Dermis microvascular lymphatic vessel endothelial cell (primary cell): Measurements from ENCODE around the gene YWHAQ. TPM values are rescaled to one million over a fixed set of nuclear protein-coding genes. Genes with fewer than 3 reads are reported as not detected.

Source experiments
- DNase-seq, 2 donors: peaks; one replicate each; pipeline versions ENCODE4 v3.0.0 to v3.0.0-alpha.2; 2010; ENCODE audit warnings: low read depth in 2 of 2
- total RNA-seq: library from RNA; depleted of rRNA; stranded (reverse); fragments of >200 nt; gene quantifications from 2 replicates; pipeline ENCODE4 v1.2.1, GENCODE V29; 2014

The YWHAQ gene
- total RNA-seq, 1 donor from 2014 or later, result 199 TPM

DNA sequence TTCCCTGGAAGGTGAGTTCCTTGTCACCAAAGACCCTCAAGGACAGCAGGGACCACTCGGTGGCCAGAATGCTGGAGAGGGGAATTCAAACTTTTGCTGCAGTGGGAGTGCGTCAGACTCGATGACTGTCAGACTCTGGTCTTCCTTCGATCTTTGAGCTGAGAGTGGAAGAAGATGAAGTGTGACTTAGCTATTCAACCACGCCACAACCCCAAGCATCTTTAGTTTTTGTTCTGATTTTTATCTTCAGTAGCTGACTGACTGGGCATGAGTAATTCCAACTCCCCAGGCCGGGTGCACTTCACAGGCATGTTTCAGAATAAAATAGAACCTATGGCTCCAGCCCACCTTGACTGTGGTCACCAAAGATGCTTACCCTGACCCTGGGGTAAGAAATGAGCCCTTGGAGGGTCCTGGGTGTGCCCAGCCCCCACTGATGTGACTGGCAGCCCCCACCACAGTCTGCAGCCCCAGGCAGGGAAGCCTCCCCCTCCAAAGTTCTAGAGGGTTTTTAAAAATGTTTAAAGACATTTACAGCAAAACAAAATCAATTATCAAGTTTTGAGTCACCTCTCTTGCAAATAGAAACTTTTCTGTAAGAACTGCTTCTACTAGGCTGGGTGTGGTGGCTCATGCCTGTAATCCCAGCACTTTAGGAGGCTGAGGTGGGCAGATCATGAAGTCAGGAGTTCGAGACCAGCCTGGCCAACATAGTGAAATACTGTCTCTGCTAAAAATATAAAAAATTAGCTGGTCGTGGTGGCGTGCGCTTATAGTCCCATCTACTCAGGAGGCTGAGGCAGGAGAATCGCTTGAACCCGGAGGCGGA lies 24.9 kb upstream of the YWHAQ start:
- peak in 1 of 2 donors; percentile 74 for DNase-seq

DNA sequence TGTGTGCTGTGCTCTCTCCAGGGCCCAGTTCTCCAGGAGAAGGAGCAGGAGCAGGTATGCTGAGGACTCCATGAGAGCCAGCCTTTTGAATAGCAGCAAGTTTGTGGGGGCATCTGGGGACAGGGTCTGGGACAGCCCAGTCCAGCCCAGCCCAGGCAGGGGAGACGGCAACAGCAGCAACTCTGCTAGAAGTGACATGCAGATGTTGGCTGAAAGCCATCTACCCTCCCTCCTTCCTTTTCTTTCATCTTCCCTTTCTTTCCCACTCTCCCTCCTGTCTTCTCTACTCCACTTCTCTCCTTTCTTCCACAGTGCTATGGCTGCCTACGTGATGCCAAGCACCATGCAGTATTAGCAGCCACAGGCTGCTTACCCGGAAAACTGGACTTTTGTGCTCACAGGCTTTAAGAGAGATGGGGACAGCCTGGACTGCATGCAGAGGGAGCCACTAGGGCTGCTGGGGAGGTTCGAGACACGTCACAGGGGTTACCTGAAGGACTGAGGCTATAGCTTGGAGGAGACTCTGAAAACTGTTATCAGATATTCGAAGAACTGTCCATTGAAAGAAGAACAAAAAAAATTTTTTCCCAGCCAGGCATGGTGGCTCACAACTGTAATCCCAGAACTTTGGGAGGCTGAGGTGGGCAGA lies 23.8 kb upstream of the YWHAQ start:
- no peak for DNase-seq

DNA sequence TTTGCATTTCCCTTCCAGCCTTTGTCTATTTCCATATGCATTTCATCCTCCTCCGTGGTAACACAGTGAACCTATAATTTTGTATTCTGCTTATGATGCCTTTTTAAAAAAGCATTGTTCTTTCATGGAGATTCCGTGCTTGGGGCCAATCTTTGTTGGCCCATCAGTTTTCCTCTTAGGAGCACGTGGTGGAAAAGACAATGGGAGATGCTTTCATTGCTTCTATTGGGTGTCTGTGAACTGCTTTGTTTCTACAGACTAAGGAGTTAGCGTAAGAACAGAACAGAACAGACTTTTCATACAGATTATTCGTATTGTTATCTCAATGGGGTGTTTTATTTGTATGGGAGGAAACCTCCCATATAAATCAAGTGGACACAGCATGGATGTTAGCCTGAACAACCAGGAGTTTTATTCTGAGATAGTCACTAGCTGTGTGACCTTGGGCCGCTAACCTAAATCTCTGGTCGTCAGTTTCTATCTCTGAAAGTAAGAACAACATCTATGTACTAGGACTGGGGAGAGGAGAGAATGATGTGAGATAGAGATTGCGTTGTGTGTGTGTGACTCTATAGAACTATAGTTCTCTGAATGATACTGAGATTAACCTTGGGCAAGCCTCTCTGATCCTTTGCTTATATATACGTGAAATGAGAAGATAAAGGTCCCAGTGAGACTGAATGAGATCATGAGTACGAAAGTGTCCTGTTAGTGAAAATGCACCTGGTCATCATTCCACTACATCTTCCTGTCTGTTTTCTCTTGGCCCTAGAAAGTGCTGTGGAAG lies 22.9 kb upstream of the YWHAQ start:
- no peak for DNase-seq

DNA sequence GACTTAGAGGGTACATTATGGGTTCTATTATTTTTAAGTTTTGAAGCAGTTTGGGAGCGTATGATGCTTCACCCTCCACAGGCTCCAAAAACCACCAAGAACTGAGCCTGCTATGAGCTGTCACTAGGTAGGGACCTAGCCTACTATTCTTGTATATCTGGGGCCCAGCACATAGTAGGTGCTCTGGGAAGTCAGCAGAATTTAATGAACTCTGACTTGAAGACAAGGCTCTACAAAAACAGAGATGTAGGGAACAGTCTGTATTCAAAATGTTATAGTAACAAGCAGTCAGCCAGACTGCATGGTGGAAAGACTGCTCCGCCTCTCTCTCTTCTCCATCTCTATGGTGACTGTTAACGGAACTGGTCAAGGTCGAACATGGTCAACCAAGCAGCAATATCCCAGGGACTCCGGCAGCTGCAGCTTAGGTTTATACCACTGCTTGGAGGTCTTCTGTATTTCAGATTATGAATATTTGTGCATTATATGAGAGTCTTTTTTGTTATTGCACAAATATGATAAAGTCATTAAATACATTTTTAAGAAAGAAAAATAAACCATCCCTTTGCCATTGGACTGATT lies 22.2 kb upstream of the YWHAQ start:
- no peak for DNase-seq

DNA sequence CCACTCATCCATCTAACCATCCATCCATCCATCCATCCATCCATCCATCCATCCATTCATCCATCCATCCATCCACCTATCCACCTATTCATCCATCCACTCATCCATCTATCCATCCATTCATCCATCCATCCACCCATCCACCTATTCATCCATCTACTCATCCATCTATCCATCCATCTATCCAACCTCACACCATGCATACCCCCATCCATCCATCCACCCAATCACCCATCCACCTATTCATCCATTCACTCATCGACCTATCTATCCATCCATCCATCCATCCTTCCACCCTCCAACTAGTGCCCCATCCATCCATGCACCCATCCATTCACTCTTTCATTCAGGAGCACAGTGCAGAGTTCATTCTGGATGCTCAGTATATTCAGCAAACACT lies 21.5 kb upstream of the YWHAQ start:
- DNase-seq, result no peak

DNA sequence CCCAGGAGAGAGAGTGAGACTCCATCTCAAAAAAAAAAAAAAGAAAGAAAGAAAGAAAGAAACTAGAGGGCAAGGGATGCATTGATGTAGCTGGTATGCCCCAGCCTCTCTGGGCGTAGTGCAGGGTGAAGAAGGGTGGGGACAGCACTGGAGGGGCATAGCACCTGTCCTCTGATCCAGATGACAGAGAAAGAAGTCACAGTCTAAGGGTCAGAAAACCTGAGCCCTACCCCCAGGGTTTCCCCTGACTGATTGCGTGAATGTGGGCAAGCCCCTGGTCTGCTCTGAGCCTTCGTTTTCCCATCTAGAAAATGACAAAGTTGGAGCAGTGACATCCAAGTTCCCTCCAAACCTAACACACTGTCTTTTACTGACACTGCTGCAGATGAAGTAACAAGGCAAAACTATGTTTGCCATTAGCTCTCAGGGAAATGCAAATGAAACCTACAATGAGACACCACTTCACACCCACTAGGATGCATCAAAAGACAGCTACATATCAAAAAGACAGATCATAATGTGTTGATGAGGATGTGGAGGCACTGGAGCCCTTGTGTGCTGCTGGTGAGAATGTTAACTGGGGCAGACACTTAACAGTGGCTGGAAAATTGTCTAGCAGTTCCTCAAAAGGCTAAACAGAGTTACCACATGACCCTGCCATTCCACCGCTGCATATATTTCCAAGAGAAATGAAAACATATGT lies 19.5 kb upstream of the YWHAQ start:
- no peak for DNase-seq

DNA sequence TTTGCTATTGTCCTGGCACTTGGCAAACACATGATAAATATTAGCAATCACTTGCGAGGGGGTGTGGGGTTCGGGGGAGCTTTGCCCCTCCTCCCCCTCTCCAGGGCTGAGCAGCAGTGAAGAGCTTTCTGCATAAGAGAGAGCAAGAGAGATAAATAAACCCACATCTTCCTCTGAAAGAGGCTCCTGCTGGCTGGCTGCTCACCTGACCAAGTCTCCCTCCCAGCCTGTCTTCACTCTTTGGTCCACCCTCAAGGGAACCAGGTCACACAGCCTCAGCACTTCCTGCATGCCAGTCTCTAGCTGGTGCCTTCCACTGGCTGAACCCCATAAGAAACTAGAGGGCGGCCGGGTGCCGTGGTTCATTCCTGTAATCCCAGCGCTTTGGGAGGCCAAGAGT lies 18.5 kb upstream of the YWHAQ start:
- DNase-seq, result no peak

DNA sequence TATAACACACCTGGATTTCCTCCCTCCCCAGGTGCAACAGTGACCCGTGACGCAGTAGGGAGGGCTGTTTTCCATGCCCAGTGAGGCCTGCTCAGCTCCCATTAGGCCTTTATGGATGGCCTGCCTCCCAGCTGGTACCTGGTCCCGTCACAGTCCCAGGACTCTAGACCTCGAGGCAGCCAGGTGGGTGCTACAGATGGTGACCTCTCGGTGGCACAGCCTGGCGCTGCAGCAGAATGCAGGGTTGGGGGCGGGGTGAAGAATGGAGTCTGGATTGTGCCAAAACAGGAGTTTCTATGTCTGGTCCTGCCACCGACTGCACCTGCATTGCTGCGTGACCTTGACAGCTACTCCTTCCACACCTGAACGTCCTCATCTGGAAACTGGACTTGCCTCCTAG lies 18.0 kb upstream of the YWHAQ start:
- no peak for DNase-seq

DNA sequence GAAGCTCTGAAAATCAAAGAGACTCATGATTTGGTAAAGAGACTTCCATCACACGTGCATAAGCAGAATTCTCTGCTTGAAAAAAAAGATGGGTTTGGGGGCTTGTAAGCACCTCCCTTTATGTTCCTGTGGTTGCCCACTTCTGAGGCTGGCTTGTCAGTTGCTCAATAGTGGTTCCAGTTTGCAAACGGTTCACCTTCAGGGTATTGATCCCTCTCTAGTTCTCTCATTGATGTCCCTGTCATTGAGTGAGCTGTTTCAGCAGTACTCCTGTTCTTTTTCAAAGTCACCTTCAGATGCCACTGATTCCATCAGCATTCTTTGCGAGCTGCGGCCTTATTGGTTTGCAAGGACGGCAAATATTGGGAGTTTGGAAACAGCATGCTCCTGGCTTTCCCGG lies 17.1 kb upstream of the YWHAQ start:
- no peak for DNase-seq

DNA sequence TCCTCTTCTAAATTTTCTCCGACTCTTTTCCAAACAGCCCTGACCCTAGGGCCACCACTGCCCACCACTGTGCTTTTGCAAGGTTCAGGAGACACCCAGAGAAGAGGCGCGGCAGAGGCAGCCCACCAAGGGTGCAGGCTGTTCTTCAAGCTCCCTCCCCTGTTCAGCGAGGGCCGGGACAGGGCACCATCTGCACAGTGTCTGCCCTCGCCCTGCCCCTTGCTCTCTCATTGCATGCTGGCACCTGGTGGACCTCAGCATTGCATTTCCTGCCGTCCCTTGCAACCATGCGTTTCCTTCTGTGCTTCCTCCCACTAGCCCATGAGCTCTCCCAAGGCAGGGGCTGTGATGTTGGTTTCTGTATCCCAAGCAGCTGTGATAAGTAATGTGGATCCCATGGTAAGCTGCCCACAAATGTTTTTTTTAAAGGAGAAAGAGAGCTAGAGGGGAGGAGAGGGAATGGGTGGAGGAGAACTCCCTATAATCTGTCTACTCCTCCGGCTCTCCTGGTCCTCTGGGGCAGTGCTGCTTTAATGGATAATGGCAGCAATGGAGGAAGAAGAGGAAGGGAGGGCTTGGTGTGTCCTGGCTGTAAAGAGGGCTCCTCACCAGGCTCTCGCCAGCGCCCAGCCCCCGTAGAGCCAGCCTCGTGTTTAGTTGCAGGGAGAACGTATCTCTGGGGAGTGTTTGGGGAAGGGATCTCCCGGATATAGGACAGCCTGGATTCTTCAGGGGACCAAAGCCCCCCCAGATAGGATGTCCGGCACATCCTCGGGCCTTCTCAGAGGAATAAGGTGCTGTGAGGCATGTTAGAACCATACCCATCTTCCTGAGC lies 15.6 kb upstream of the YWHAQ start:
- DNase-seq, result no peak

DNA sequence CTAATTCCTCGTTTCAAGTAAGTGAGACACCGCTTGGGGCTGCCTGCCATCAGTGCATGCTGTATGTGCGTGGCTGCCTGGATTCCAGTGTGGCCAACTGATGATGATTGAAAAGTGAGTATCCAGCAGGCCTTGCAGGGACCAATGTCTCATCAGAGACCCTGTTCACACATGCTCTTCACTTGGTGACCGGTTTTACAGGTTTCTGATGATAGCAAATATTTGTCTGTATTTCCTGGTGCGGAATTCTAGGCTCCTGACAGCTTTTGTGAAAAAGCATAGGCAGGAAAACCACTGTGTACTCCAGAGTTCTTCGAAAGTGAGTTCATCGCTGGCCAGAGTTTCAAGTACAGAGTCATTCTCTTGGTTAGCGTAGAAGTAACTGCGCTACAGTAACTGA lies 13.8 kb upstream of the YWHAQ start:
- DNase-seq, result no peak

DNA sequence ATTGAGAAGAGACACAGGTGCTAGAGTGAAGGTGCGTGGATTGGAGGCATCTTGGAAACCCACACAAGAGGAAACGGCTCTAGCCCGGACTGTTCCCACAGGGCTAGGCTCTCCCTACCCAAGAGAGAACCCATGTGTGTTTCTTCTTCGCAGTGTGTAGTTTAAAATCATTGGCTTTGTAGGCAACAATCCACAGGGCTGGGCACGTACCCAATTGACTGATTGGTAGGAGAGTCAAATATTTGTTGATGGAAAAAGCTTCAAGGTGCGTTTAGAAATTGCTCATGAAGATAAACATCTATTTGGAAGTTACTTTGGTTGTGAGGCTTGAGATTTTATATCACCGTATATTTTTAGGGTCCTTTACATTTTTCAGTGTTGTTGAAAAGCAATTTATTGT lies 13.2 kb upstream of the YWHAQ start:
- DNase-seq, result no peak

DNA sequence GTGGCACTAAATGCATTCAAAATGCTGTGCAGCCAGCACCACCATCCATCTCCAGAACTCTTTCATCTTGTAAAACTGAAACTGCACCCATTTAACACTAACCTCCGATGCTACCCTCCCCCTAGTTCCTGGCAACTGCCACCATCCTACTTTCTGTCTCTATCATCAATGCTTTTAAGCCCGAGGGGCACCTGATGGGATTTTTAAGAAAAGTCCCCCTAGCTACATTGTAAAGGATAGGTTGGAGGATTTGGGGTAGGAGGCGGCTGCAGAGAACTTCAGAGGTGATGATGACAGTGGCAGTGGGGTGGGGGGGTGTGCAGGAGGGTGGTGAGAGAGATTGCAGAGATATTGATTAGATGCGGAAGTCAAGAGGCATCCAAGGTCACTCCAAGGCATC lies 10.8 kb upstream of the YWHAQ start:
- no peak for DNase-seq

DNA sequence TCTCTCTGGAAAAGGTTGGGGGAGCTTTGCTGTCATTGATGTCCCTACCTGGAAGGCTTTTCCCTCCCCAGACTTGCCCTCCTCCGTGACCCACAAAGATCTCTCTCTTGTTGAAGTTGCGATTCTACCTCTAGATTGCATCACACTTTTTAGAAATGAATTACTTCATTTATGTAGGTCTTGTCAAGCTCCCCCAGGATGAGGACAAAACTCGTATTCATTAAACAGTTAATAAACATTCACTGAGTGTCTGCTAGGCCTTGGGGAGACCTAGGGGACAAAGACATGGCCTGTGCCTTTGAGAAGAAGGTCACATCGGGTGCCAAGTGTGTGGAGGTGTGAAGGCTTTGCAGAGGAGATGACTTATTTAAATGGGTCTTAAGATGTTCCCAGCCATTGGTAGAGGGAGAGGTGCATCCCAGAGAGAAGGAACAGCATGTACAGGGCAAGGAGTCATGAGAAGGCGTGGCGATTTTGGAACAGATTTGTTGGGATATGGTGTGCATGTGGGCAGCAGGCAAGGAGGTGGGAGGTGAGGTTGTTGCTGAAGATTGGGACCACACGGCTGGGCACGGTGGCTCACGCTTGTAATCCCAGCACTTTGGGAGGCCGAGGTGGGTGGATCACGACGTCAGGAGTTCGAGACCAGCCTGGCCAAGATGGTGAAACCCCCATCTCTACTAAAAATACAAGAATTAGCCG lies 9.8 kb upstream of the YWHAQ start:
- no peak for DNase-seq

DNA sequence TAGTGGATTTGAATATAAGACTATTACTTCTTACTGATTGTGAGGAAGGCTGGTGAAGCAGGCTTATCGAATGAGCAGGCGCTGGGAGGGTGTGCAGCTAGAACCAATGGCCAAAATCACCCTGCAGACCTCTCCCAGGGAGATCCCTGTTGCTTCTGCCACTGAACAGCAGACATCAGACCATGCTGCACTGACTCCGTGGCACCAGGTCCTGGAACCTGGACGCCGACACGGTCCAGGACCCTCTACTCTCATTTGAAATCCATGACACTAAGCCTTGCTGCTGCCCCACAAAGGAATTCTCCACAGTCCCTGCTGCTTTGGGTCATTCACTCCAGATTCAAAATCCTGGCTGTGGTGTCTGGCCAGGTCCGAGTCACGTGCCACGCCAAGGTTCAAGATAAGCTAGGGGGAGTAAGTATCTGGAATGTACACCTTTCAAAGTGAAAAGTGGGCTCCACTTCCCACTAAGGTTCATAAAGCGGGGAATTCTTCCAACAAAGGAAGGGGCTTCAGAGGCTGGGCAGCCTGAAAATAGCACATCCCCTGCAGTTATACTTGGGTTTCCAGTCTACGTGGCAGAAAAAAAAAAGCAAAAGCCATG lies 9.0 kb upstream of the YWHAQ start:
- no peak for DNase-seq

DNA sequence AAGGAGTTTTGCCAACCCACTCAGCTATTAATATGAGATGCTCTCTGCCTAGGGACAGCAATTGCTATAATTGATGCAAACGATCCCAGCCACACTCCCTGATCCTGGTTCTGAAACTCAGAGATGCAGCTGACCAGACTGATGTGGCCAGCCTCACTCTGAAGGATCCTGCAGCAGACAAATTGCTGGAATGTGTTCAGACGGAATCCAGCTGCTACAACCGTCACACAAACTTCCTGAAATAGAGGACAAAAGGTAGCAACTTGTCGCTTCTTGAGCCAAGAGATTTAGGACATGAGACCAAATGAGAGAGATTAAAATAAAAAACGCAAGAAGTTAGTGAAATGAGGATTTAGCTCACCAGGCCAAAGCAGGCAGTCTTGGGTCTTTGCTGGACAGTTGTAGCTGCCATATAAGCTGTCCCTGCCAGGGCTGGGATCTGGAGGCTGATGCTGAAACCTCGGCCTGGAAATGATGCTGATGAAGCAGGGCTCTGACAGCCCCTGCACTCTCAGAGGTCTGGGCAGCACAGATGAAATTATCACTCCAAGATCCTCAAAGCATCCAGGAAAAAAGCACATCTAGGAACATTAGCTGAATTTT lies 8.3 kb upstream of the YWHAQ start:
- no peak for DNase-seq

DNA sequence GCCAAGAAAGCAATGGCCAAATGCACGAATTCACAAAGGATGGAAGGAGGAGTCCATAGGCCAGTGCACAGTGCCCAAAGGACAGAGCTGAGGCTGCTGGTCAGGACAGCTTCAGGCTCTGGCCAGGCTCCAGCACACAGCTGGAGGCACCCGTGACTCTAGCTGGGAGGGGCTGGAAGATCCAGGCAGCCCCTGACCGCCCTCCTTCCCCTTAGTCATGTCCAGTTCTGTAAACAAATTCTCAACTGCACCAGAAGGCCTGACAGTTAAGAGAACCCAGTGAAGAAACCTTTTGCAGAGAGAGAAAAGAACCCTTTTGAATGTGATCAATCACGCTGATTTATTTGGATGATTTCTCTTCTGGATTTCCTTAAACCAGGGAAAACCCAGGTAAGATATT lies 7.7 kb upstream of the YWHAQ start:
- peak in 1 of 2 donors; percentile 89 for DNase-seq

DNA sequence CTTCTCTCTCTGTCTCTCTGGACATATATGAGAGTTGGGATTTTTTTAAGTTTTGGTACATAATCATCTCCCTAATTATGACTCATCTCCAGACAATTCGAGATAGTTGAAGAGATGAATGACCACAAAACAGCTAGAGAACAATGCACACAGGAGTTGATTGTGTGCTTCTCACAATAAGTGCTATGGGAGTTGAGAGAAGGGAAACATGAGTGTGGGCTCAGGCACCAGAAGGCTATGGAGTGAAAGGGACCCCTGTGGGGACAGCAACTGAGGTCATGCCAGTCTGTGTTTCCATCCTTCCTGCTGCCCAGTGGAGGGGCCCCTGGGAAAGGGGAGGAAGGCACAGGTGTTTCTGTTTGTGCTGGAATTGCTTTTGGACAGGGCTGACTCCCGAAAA lies 6.5 kb upstream of the YWHAQ start:
- peak in 1 of 2 donors; percentile 76 for DNase-seq

DNA sequence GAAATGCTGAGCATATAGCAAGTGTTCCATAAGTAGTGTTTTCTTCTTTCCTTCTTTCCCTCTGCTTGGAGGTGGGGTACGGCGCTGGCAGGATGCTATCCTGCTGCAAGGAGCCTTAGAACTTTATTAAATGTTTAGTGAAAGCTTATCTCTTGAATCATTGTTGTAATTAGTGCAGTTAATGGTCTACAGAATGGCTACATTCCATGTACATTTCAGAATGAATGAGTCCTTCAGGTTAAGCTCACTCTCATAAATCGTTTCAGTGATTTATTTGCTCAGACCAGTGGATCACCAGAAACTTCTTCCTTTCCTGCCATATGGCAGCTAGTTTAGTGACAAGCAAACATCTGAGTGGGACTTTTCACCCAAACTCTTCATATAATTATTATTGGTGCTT lies 3.3 kb upstream of the YWHAQ start:
- no peak for DNase-seq
